Caco-2 (cell line): Measurements from ENCODE around the gene ABL2. TPM values are rescaled to one million over a fixed set of nuclear protein-coding genes. Genes with fewer than 3 reads are reported as not detected.

ENCODE experiments used
- BruUV-seq: library from RNA; stranded (reverse); fragments of 400-500 nt; replicated peaks from 2 replicates; lab custom pipeline; 2021; lab: Mats Ljungman, UMichigan
- CTCF ChIA-PET: fragments of 300-600 bp; sonication (Branson Sonifier 250); formaldehyde crosslinking; loops from one replicate; lab custom pipeline; 2022; ENCODE audit warnings: antibody characterized with exemption; lab: Charles Lee
- POLR2A ChIA-PET: fragments of 300-600 bp; sonication (Branson Sonifier 250); formaldehyde crosslinking; loops from one replicate; lab custom pipeline; 2022; ENCODE audit warnings: antibody characterized with exemption; lab: Charles Lee
- DNase-seq, 2 experiments: peaks; one replicate each; pipeline versions ENCODE4 v3.0.0 to v3.0.0-alpha.2; 2020 to 2022
- H3K27me3 ChIP-seq: replicated peaks from 2 replicates; pipeline ENCODE4 v1.6.0; 2011; ENCODE audit warnings: low read length; ENCODE audit not compliant: control insufficient read depth, insufficient read depth
- H3K36me3 ChIP-seq: 2 replicates; pipeline ENCODE4 v1.5.1; 2011; ENCODE audit warnings: low read length; ENCODE audit not compliant: control insufficient read depth, insufficient read depth
- H3K4me1 ChIP-seq: fragments of 250-450 bp; sonication (Bioruptor Pico); 2 replicates; pipeline ENCODE4 v1.5.1; 2020; ENCODE audit warnings: mild to moderate bottlenecking
- H3K4me3 ChIP-seq: 2 replicates; pipeline ENCODE4 v1.5.1; 2011; ENCODE audit warnings: low read depth, mild to moderate bottlenecking, control low read depth, low read length
- H3K9me3 ChIP-seq: fragments of 250-450 bp; sonication (Bioruptor Pico); 2 replicates; pipeline ENCODE4 v1.5.1; 2020; ENCODE audit warnings: mild to moderate bottlenecking, moderate library complexity
- H3K27ac Mint-ChIP-seq: one replicate; pipeline ENCODE4 v1.8.0; 2022; ENCODE audit warnings: mixed read lengths; ENCODE audit not compliant: unreplicated experiment
- H3K27me3 Mint-ChIP-seq: one replicate; pipeline ENCODE4 v1.8.0; 2022; ENCODE audit warnings: mixed read lengths; ENCODE audit not compliant: insufficient read depth, unreplicated experiment
- H3K36me3 Mint-ChIP-seq: one replicate; pipeline ENCODE4 v1.8.0; 2022; ENCODE audit warnings: mild to moderate bottlenecking, mixed read lengths; ENCODE audit not compliant: insufficient read depth, unreplicated experiment
- H3K4me1 Mint-ChIP-seq: one replicate; pipeline ENCODE4 v1.8.0; 2022; ENCODE audit warnings: low read depth, mixed read lengths; ENCODE audit not compliant: unreplicated experiment
- H3K4me3 Mint-ChIP-seq: one replicate; pipeline ENCODE4 v1.8.0; 2022; ENCODE audit warnings: mild to moderate bottlenecking, moderate library complexity, mixed read lengths; ENCODE audit not compliant: unreplicated experiment
- H3K9me3 Mint-ChIP-seq: one replicate; pipeline ENCODE4 v1.8.0; 2022; ENCODE audit warnings: mixed read lengths; ENCODE audit not compliant: unreplicated experiment
- intact Hi-C: fragments of 100-400 bp; cut with micrococcal nuclease; formaldehyde crosslinking; loops from one replicate; pipeline ENCODE4 v1.10.0; 2022; ENCODE audit not compliant: unreplicated experiment
- total RNA-seq: library from RNA; stranded (reverse); gene quantifications from 2 replicates; pipeline ENCODE4 v1.2.3, GENCODE V29; 2022
- TF ChIP-seq, protein P1 (sequence below), 2 experiments: fragments of 200-600 bp in 1 of 2; IDR thresholded peaks; 1 replicate in 1 of 2; 2 replicates in 1 of 2; pipeline versions ENCODE4 v1.5.1 to v1.8.0; 2011 to 2022; ENCODE audit warnings: antibody characterized with exemption in 1 of 2, control low read depth in 1 of 2, inconsistent platforms in 1 of 2, low read depth in 1 of 2, low read length in 1 of 2, mild to moderate bottlenecking in 1 of 2, moderate library complexity in 1 of 2; ENCODE audit not compliant: insufficient read depth in 1 of 2, severe bottlenecking in 1 of 2, unreplicated experiment in 1 of 2

The ABL2 gene
- total RNA-seq, 1 experiment from 2014 or later = 21.6 TPM

DNA sequence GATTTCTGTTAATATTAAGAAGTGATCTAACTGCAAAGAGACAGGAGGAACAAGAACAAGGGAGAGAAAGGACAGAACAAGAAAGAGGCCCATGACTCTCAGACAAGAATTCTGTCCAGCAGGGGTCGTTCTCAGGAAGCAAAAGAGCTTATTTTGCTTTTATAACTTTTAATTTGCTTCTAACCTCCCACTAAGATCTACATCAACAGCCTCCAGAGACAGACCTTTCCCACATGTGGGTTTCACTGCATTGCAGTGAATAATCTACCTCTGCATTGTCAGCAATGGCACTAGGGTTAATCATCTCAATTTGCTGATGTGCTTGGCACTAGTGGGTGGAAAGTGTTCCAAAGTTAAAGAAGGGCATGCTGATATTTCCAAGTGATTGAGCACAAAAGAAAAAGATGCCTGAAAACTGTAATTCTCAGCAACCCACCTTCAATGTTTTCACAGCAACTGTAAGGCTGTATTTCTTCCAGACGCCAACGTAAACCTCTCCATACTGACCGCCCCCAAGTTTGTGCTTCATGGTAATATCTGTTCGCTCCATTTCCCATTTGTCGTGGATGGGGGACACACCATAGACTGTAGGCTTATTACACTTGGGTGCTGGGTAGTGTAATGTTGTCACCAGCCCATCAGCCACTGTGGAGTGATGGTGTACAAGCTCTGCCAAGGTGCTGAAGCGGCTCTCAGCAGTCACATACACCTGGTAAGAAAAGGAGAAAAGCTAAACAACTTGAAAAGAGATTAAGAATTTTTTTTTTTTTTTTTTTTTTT lies 108.1 kb downstream of the ABL2 start:
- peaks cover 45% of the 10 kb centered on the region for H3K36me3 Mint-ChIP-seq
- intact Hi-C loops = loop anchor here (1.0 to 5.0 kb wide), 4 partner anchors 73 to 248 kb away; no protein-coding TSS in a partner anchor

DNA sequence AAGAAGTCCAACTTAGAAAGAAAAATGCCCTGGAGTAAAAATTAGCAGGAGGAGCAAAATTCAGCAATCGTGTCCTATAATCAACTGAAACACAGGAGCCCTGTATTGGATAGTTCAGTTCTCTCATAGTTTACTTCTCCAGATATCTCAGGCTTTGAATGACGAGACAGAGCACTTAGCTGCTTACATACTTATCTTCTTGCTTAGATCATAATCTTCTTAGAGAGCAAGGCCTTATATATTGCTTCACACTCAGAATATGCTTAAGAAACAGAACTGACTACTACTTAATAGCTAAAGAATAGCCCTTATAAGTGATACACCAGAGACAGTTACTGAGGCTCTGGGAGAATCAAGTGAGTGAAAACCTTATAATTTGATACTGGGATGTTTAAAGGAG lies 108.7 kb downstream of the ABL2 start:
- no peak overlapping the region for H3K4me3 Mint-ChIP-seq
- CTCF ChIA-PET = interaction anchor here (0.6 to 1.3 kb wide), 4 partner anchors 31 to 274 kb away, joined by 3 to 4 read pairs (median 4); partner anchors contain the start of gene SOAT1
- H3K4me3 ChIP-seq = no peak overlapping the region
- H3K27ac Mint-ChIP-seq = no peak overlapping the region
- H3K27me3 Mint-ChIP-seq = no peaks in the 10 kb centered on the region
- no peaks in the 10 kb centered on the region for H3K27me3 ChIP-seq
- no peaks in the 10 kb centered on the region for H3K4me1 ChIP-seq
- peaks cover 48% of the 10 kb centered on the region for H3K36me3 Mint-ChIP-seq
- no peaks in the 10 kb centered on the region for H3K9me3 Mint-ChIP-seq
- no peaks in the 10 kb centered on the region for H3K4me1 Mint-ChIP-seq
- intact Hi-C loops = loop anchor here (1.0 to 5.0 kb wide), 4 partner anchors 74 to 249 kb away; no protein-coding TSS in a partner anchor
- no peak for DNase-seq
- TF ChIP-seq, protein P1, sequence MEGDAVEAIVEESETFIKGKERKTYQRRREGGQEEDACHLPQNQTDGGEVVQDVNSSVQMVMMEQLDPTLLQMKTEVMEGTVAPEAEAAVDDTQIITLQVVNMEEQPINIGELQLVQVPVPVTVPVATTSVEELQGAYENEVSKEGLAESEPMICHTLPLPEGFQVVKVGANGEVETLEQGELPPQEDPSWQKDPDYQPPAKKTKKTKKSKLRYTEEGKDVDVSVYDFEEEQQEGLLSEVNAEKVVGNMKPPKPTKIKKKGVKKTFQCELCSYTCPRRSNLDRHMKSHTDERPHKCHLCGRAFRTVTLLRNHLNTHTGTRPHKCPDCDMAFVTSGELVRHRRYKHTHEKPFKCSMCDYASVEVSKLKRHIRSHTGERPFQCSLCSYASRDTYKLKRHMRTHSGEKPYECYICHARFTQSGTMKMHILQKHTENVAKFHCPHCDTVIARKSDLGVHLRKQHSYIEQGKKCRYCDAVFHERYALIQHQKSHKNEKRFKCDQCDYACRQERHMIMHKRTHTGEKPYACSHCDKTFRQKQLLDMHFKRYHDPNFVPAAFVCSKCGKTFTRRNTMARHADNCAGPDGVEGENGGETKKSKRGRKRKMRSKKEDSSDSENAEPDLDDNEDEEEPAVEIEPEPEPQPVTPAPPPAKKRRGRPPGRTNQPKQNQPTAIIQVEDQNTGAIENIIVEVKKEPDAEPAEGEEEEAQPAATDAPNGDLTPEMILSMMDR (IDR thresholded peaks at IDR 0.05; ENCODE audit: insufficient read depth in 1 of 2, low read depth in 1 of 2, low read length in 1 of 2, severe bottlenecking in 1 of 2, unreplicated experiment in 1 of 2) = no peak
- POLR2A ChIA-PET = no interaction called here
- H3K9me3 ChIP-seq = no peaks in the 10 kb centered on the region
- no TSS peak for BruUV-seq
- peaks cover 5% of the 10 kb centered on the region for H3K36me3 ChIP-seq

More for the DNA sequence above, 108.1 kb downstream of the ABL2 start:
- H3K9me3 ChIP-seq = no peaks in the 10 kb centered on the region
- POLR2A ChIA-PET = interaction anchor here (0.6 kb wide), 1 partner anchor 395 kb away, joined by 3 read pairs; no protein-coding TSS in a partner anchor
- BruUV-seq = no TSS peak
- H3K27me3 ChIP-seq = no peaks in the 10 kb centered on the region
- Mint-ChIP-seq H3K27ac (no peak overlapping the region), H3K9me3 (no peaks in the 10 kb centered on the region), H3K4me3 (no peak overlapping the region), H3K27me3 (no peaks in the 10 kb centered on the region), H3K4me1 (no peaks in the 10 kb centered on the region)
- no peaks in the 10 kb centered on the region for H3K4me1 ChIP-seq
- no peak overlapping the region for H3K4me3 ChIP-seq
- TF ChIP-seq, protein P1 (IDR thresholded peaks at IDR 0.05; ENCODE audit: insufficient read depth in 1 of 2, low read depth in 1 of 2, low read length in 1 of 2, severe bottlenecking in 1 of 2, unreplicated experiment in 1 of 2) = peak; percentile 66 to 77
- CTCF ChIA-PET = interaction anchor here (0.6 to 1.3 kb wide), 7 partner anchors 16 to 274 kb away, joined by 3 to 4 read pairs (median 3); partner anchors contain the start of gene SOAT1
- H3K36me3 ChIP-seq = peaks cover 5% of the 10 kb centered on the region
- DNase-seq = peak in 1 of 2 experiments; percentile 53

DNA sequence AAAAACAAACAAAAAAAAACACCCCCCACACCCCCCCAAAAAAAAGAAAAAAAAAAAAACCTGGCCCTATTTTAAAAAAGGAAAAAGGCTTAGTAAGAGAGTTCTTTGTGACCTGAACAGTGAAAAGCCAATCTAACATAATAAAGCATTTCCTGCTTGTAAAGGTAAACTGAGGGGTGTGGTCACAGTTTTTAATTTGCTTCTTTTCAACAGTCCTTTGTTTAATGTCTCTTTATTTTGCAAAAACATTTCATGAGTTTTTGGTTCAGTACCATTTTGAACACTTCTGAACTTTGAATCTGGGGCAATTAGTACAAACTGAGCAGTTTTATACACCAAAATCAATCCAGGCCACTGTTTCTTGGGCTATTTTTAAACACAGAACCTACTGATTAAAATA lies 110.0 kb downstream of the ABL2 start:
- ChIA-PET POLR2A (no interaction called here), CTCF (no interaction called here)
- H3K36me3 ChIP-seq = peaks cover 5% of the 10 kb centered on the region
- no TSS peak for BruUV-seq
- no peak for DNase-seq
- Mint-ChIP-seq H3K27ac (no peak overlapping the region), H3K4me1 (no peaks in the 10 kb centered on the region), H3K27me3 (no peaks in the 10 kb centered on the region), H3K4me3 (no peak overlapping the region), H3K9me3 (no peaks in the 10 kb centered on the region), H3K36me3 (peaks cover 51% of the 10 kb centered on the region)
- no peaks in the 10 kb centered on the region for H3K27me3 ChIP-seq
- H3K9me3 ChIP-seq = no peaks in the 10 kb centered on the region
- no peaks in the 10 kb centered on the region for H3K4me1 ChIP-seq
- TF ChIP-seq, protein P1 (IDR thresholded peaks at IDR 0.05; ENCODE audit: insufficient read depth in 1 of 2, low read depth in 1 of 2, low read length in 1 of 2, severe bottlenecking in 1 of 2, unreplicated experiment in 1 of 2) = no peak
- no peak overlapping the region for H3K4me3 ChIP-seq
- intact Hi-C loops = no loop called here
